Activated effector memory CD4-positive, alpha-beta T cell treated with Interleukin-2 at 50 U/mL for 16 hours (primary cell): ENCODE measurements around the gene FIZ1.

Experiments
- DNase-seq: peaks from one replicate; pipeline ENCODE4 v3.0.0-alpha.2; 2020

FIZ1 gene

DNA sequence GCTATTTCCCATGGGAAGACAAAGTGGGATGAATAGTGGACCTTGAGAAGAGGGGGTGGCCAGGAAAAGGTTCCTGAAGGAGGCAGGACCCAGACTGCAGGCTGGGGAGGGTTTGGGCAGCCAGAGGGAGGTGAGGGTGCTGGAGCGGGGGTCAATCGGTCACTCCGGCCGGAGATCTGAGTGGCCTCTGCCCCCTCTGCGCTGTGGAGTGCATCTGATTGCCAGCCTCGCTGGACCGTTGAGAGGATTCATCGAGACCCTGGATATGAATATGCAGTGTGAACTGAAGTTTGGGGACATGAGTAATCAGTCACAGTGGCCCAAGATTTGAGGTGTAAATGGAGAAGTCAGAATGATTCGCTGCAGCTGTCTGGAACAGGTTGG, 36.0 kb upstream of the FIZ1 start:
- DNase-seq, result no peak

DNA sequence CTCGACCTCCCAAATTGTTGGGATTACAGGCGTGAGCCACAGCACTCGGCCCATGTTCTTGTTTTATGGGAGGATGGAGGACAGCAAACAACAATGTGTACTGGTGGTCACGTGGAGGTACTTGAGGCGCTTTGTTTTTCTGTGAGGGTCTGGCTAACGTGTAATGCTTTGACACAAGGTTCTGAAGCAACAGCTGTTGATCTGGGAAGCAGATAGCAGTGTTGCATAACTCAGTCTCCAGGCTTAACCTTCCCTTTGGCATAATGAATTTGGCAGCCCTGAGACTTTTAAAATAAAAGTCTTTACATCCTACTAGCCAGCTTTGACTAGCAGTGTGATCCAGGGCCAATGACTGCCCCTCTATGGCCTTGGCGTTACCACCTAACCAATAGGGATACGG, 34.5 kb upstream of the FIZ1 start:
- no peak for DNase-seq

DNA sequence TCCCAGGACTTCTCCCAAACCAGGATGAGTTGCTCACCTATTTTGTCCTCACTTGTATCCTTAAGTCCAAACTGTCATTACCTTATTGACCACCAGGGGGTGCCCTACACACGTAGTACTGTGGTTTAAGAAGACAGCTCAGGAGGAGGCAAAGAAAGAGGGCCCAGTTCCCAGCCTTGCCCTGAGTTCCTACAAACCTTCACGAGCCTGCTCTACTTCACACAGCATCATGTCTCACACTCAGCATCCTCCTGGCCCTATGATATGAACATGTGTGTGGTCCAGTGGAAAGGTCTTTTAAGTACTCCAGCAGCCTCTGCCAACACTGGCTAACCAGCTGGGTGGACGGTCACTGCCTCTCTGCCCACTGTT, 33.1 kb upstream of the FIZ1 start:
- DNase-seq, result peak; percentile 62

DNA sequence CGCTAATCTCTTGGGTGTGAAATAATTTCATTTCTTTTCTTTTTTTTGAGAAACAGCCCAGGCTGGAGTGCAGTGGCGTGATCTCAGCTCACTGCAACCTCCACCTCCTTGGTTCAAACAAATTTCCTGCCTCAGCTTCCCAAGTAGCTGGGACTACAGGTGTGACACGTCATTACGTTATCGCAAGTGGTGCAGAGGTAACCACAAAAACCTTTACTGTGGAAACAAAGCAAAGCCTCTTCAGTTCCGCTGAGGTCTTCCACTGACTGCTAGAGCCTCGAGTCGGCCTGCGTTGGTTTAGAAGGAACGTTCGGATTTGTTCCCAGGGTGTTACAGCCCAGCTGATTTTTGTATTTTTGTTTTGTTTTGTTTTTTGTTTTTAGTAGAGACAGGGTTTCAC, 27.0 kb upstream of the FIZ1 start:
- DNase-seq, result peak; percentile 39

DNA sequence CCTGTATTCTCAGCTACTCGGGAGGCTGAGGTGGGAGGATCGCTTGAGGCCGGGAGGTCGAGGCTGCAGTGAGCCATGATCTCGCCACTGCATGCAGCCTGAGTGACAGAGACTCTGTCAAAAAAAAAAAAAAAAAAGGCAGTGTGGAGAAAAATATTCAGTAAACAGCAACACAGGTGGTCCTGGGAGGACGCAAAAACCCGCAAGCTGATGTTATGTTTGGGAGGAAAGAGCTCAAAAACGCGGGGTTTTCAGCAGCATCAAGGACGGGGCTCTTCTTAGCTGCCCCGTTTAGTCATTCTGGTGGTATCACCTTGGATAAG, 25.6 kb upstream of the FIZ1 start:
- DNase-seq, result no peak

DNA sequence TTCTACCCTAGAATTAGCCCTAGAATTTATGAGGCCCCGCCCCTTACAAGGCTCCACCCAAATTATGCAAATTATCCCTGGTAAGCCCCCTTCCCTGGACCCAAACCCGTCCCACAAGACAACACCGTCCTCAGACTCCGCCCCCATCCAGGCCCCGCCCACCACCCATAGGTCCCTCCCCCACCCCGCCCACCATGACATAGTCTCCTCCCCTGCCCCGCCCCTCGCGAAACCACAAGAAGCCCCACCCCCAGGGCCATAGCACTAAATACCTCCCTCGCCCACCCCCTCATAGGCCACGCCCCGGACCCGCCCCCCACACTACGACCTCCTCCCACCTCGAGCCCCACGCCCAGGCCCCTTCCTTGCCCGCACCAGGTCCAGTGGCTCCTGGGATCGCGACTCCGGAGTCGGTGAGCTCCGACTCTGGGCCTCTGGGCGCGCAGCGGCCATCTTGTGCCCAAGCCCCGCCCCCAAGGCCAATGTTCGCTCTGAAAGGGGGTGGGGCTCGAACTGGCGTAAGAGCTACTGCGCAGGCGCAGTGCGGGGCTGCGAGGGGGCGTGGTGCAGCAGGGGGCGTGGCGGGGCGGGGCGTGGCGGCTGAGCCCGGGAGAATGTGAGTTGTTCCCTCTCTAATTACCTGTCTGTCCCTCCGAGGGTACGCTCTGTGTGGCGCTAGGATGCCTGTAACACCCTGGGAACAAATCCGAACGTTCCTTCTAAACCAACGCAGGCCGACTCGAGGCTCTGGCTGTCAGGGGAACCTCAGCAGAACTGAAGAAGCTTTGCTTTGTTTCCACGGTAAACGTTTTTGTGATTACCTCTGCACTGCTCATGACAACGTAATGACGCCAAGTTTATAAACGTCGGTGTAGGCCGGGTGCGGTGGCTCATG, 25.0 kb upstream of the FIZ1 start, which contains the start of gene ZNF784:
Gene ZNF784 (minus strand): TSS at position 458 of the 895 bp plus-strand sequence. CDS start 5 bp downstream, at position 453.
- DNase-seq, result peak; percentile 86

DNA sequence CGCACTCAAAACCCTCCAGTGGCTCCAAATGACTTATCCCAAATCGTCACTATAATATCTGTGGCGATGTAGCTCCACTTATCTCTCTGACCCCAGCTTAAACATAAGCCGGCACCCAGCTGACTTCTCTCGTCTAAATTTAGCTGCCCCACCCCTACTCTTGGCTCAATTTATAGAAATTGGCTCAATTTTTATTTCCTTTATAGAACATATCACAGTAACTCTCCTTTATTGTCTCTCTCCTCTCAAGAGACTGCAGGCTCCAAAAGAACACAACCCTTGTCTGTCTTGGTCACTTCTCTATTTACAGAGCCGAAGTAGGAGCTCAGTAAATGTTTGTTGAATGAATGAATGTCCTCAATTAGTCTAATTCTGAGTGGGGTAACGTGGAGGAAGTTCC, 24.2 kb upstream of the FIZ1 start:
- DNase-seq, result no peak

DNA sequence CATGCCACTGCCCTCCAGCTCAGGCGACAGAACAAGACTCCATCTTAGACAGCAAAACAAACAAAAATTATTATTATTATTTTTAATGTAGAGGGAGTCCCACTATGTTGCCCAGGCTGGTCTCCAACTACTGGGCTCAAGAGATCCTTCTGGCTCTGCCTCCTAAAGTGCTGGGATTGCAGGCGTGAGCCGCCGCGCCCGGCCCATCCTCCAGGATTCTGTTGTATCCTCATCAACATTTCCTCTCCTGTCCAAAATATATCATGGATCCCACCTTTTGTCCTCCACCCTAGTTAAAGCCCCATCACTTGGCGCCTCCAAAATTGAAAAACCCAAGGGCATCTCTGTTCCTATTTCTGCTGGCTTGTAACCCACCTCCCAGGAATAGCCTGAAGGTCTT, 23.8 kb upstream of the FIZ1 start:
- no peak for DNase-seq

DNA sequence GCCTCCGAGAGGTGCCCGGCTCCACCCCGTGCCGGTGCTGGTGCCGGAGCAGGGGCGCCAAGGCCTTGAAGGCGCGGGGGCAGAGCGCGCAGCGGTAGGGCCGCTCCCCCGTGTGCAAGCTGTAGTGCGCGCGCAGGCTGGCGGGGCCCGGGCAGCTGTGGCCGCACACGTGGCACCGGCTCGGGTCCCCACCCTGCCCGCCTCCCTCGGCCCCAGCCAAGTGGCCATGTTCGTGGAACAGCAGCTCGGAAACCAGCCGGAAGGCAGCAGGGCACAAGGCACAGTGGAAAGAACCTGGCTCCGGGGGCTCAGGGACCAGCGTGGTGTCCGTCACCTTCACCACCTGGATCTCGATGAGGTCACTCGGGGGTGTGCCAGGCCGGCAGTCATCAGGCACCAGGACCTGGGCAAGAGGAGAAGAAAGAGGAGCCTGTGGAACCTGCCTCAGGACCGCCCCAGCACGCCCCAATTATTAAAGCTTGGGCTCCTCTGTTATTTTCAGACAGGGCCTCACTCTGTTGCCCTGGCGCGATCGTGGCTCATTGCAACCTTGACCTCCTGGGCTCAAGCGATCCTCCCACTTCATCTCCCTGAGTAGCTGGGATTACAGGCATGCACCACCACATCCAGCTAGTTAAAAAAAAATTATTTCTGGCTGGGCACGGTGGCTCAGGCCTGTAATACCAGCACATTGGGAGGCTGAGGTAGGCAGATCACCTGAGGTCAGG, 23.1 kb upstream of the FIZ1 start:
- no peak for DNase-seq

DNA sequence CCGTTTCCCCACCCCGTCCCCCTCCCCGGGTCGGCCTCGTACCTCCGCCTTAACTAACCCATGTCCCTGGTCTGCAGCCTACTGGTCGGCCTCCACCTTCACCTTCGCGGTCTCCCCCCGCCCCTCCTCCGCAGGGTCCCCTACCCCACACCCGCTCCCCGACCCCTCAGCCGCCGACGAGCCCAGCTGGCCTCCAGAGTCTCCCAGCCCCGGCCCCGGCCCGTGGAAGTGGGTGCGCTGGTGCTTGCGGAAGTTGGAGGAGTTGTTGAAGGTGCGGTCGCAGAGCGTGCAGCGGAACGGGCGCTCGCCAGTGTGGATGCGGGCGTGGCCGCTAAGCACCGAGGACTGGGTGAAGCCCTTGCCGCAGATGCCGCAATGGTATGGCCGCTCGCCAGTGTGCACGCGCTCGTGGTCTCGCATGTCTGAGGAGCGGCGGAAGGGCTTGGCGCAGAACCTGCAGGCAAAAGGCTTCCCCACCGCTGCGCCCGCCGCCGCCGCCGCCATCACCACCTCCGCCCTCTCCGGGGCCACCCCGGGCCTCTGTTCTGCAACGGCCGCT, 22.4 kb upstream of the FIZ1 start:
- no peak for DNase-seq

DNA sequence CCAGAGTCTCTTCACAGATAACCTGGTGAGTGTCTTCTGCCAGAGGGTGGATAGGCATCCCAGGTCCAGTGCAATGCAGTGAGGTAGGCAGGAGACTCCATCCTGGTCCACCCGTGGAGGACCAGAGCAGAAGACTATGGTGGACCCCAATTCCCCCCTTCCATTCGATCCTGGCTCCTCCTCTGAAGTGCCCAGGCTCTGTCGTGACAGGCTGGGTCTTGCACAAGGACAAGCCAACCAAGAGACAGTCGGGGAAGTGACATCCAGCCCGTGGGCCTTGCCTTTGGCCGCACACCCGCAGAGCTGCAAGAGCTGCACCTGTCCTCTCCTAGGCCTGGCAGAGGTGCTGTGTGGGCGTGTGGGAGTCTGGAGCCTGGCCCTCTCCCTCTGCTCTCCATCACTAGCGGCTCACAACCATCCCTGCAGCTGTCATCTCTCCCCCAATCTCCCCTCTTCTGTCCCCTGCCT, 21.9 kb upstream of the FIZ1 start:
- DNase-seq, result no peak

DNA sequence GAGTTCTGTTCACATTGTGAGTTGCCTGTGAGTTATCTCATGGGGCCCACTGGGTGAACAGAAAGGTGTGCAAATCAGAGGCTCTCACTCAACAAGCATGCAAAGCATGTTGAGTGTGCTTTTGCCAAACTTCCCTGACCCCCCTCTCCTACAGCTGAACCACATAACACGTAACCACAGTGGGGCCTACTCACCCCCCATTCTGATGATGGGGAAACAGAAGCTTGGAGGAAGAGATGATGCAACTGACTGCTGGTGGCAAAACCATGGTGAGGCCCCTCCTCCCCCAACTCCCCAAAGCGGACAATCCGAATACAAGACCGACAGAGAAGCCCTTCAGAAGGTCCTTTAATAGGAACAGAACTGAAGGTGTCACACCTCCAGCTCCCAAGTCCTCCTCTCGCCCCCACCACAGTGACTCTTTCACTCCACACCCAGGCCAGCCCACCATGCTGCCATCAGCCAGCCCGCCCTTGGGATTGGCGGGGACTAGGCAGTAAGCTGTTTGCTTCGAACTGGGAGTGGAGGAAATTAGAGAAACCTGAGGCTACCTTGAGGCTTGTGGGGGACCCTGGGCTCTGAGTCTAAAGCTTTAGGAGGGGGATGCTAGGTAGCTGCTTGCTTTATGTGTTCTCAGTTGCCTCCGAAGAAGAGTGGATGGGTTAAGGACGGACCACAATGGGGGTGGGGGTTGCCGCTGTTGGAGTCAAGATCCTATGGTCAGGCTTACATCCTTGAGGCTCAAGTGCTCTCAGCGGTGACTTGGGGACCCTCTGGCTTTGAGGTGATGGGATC, 21.3 kb upstream of the FIZ1 start:
- no peak for DNase-seq

DNA sequence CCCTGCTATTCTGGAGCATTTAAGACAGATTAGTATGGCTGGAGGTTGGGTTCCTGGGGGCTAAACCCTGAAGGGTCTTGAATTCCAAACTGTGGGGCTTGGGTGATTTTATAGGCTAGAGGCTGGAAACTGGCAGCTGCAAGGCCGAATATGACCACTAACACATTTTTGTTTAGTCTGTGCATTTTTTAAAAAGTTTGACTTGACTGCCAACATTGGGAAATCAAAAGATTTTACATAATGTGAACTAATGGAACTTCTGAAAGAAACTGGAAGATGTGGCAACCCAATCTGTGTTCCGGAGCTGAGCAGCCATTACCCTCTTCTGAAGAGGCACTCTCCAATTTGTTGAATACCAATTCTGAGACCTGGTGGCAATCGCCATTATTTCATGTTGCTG, 20.0 kb upstream of the FIZ1 start:
- no peak for DNase-seq

DNA sequence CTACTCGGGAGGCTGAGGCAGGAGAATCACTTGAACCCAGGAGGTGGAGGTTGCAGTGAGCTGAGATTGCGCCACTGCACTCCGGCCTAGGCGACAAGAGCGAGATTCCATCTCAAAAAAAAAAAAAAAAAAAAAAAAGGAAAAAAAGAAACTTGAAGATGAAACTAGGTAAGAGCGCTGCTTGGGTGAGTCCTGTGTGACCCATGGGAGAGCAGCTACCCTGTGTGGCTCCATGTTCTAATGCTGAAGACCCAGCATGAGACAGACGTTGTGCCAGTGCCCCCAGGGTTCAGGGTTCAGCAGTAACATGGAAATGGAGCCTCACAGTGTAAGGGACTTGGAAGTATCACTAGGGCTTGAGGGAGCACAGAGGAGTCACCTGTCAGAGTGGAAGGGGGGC, 19.1 kb upstream of the FIZ1 start:
- DNase-seq, result no peak

DNA sequence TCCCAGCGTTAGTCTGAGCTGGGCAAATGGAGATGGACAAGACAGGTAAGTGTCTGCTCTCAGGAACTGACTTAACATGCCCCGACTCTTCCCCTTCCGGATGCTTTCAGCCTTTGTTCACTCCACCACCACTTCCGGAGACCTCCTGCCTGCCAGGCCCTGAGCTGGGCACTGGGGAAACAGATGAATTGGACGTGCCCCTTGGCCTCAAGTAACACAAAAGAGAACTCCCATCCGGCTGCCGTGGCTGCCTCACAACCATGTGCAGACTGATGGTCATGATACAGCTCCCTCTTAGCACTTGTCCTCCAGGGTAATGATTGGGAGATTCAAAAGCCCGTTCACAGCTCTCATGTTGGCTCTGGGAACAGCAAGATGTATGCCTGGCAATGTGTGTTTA, 18.1 kb upstream of the FIZ1 start:
- DNase-seq, result no peak

DNA sequence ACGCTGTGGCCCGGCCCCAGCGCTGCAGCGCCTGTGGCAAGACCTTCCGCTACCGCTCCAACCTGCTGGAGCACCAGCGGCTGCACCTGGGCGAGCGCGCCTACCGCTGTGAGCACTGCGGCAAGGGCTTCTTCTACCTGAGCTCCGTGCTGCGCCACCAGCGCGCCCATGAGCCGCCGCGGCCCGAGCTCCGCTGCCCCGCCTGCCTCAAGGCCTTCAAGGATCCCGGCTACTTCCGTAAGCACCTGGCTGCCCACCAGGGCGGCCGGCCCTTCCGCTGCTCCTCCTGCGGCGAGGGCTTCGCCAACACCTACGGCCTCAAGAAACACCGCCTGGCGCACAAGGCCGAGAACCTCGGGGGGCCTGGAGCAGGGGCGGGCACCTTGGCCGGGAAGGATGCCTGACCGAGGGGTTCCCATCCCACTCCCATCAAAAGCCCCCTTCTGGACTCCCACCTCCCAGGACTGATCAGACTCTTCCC, 17.1 kb upstream of the FIZ1 start:
- no peak for DNase-seq

DNA sequence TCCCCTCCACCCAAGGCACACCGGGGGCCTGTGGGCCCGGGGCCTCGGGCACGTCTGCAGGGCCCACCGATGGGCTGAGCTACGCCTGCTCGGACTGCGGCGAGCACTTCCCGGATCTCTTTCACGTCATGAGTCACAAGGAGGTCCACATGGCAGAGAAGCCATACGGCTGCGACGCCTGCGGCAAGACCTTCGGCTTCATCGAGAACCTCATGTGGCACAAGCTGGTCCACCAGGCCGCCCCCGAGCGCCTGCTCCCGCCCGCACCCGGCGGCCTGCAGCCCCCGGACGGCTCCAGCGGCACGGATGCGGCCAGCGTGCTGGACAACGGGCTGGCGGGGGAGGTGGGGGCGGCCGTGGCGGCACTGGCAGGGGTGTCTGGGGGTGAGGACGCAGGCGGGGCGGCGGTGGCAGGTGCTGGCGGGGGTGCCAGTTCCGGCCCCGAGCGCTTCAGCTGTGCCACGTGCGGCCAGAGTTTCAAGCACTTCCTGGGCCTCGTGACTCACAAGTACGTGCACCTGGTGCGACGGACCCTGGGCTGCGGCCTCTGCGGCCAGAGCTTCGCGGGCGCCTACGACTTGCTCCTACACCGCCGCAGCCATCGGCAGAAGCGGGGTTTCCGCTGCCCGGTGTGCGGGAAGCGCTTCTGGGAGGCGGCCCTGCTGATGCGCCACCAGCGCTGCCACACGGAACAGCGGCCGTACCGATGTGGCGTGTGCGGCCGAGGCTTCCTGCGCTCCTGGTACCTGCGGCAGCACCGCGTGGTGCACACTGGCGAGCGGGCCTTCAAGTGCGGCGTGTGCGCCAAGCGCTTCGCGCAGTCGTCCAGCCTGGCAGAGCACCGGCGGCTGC, 16.5 kb upstream of the FIZ1 start:
- no peak for DNase-seq

DNA sequence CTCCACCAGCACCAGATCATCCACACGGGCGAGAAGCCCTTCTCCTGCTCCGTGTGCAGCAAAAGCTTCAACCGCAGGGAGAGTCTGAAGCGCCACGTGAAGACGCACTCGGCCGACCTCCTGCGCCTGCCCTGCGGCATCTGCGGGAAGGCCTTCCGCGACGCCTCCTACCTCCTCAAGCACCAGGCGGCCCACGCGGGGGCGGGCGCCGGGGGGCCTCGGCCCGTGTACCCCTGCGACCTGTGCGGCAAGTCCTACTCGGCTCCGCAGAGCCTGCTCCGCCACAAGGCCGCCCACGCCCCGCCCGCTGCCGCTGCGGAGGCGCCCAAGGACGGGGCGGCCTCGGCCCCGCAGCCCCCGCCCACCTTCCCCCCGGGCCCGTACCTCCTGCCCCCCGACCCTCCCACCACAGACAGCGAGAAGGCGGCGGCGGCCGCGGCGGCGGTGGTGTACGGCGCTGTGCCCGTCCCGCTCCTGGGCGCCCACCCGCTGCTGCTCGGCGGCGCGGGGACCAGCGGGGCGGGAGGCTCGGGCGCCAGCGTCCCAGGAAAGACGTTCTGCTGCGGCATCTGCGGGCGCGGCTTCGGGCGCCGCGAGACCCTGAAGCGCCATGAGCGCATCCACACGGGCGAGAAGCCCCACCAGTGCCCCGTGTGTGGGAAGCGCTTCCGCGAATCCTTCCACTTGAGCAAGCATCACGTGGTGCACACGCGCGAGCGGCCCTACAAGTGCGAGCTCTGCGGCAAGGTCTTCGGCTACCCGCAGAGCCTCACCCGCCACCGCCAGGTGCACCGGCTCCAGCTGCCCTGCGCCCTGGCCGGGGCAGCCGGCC, 15.6 kb upstream of the FIZ1 start:
- DNase-seq, result no peak

DNA sequence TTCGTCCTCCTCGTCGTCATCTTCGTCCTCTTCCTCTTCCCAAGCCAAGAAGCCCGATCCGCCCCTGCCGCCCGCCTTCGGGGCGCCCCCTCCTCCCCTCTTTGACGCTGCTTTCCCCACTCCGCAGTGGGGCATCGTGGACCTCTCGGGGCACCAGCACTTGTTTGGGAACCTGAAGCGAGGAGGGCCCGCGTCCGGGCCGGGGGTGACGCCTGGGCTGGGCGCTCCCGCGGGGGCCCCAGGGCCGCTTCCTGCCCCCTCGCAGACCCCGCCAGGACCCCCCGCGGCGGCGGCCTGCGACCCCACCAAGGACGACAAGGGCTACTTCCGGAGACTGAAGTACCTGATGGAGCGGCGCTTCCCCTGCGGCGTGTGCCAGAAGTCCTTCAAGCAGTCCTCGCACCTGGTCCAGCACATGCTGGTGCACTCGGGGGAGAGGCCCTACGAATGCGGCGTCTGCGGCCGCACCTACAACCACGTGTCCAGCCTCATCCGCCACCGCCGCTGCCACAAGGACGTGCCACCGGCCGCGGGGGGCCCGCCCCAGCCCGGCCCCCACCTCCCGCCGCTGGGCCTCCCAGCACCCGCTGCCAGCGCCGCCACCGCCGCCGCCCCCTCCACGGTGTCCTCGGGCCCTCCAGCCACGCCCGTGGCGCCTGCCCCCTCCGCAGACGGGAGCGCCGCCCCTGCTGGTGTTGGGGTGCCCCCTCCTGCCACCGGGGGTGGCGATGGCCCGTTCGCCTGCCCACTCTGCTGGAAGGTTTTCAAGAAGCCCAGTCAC, 14.8 kb upstream of the FIZ1 start:
- DNase-seq, result no peak

DNA sequence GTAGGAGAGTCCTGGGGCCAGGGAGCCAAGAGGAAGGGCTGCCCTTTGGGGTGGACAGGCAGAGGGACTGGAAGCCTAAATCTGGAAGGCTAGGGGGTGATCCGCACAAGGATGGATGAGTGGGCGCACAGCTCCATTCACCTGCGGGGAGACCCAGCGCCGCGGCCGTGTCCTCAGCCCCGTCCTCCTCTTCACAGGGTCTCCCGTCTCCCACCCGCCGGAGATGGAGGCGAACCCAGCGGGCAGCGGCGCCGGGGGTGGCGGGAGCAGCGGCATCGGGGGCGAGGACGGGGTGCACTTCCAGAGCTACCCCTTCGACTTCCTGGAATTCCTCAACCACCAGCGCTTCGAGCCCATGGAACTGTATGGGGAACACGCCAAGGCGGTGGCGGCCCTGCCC, 14.1 kb upstream of the FIZ1 start:
- no peak for DNase-seq
